ENCODE results near the gene IL1RAPL2.

The IL1RAPL2 gene

GRCh38 chrX:105266456-105266855, 700.5 kb downstream of the IL1RAPL2 start (continued):
- TF ChIP-seq INSM2 (tag by site-specific recombination; IDR thresholded peaks at IDR 0.05) = no peak
- no peak for TF ChIP-seq ZNF555 (tag by site-specific recombination; conservative IDR thresholded peaks at IDR 0.05)
- no peak for TF ChIP-seq FEZF1 (tag by site-specific recombination; IDR thresholded peaks at IDR 0.05)
- no peak for TF ChIP-seq ZNF274 (IDR thresholded peaks at IDR 0.05; ENCODE audit: low read length)
- no peak for TF ChIP-seq ZNF274 (tag by site-specific recombination; IDR thresholded peaks at IDR 0.05; ENCODE audit: borderline replicate concordance)
- no peak for TF ChIP-seq ZNF501 (tag by site-specific recombination; IDR thresholded peaks at IDR 0.05)
- TF ChIP-seq HOXC10 (CRISPR knock-in tag; IDR thresholded peaks at IDR 0.05) = no peak
- no peak for TF ChIP-seq ZNF529 (tag by site-specific recombination; IDR thresholded peaks at IDR 0.05; ENCODE audit: insufficient replicate concordance)
- no peak for TF ChIP-seq OVOL3 (tag by site-specific recombination; IDR thresholded peaks at IDR 0.05)
- no peak for TF ChIP-seq ZNF366 (tag by site-specific recombination; conservative IDR thresholded peaks at IDR 0.05)
- no peak for TF ChIP-seq ZNF585B (tag by site-specific recombination; IDR thresholded peaks at IDR 0.05)
- no peak for TF ChIP-seq ZNF707 (tag by site-specific recombination; IDR thresholded peaks at IDR 0.05)

GRCh38 chrX:105267167-105267566, 701.2 kb downstream of the IL1RAPL2 start:
- Histone ChIP-seq H3K36me3 (ENCODE audit: control insufficient read depth in 2 of 2, insufficient read depth in 1 of 2, low read length in 2 of 2) (no peaks in the 10 kb centered on the region), H3K9me3 (ENCODE audit: control insufficient read depth, insufficient read depth, low read depth, low read length) (no peaks in the 10 kb centered on the region), H3K4me3 (ENCODE audit: low read depth, low read length) (no peak overlapping the region), H3K4me1 (ENCODE audit: control insufficient read depth, insufficient read depth, low read length) (no peaks in the 10 kb centered on the region), H3K27ac (ENCODE audit: extremely low read depth, low read depth, low read length) (no peak overlapping the region)
- ChIA-PET POLR2A (no interaction called here), CTCF (no interaction called here)
- TF ChIP-seq GLIS2 (tag by site-specific recombination; IDR thresholded peaks at IDR 0.05) = no peak
- TF ChIP-seq ZNF114 (tag by site-specific recombination; IDR thresholded peaks at IDR 0.05) = no peak
- TF ChIP-seq MEIS1 (CRISPR knock-in tag; IDR thresholded peaks at IDR 0.05; ENCODE audit: borderline replicate concordance) = no peak
- no peak for TF ChIP-seq ZFP37 (tag by site-specific recombination; IDR thresholded peaks at IDR 0.05)
- TF ChIP-seq ZNF280D (tag by site-specific recombination; IDR thresholded peaks at IDR 0.05) = no peak
- no peak for TF ChIP-seq ZNF548 (tag by site-specific recombination; IDR thresholded peaks at IDR 0.05)
- no peak for TF ChIP-seq ZNF37A (tag by site-specific recombination; IDR thresholded peaks at IDR 0.05)
- no peak for TF ChIP-seq SCRT1 (tag by site-specific recombination; IDR thresholded peaks at IDR 0.05; ENCODE audit: borderline replicate concordance)
- no peak for TF ChIP-seq PRDM4 (tag by site-specific recombination; IDR thresholded peaks at IDR 0.05)
- TF ChIP-seq ZNF549 (tag by site-specific recombination; IDR thresholded peaks at IDR 0.05) = no peak
- no peak for TF ChIP-seq ZFP3 (tag by site-specific recombination; IDR thresholded peaks at IDR 0.05; ENCODE audit: low read depth)

Measured in HEK293 (cell line).